ENCODE results near the gene ST8SIA6. TPM values are rescaled to one million over a fixed set of nuclear protein-coding genes. Genes with fewer than 3 reads are reported as not detected.

The ST8SIA6 gene
- total RNA-seq, 1 experiment from 2014 or later: 1.3 TPM

DNA sequence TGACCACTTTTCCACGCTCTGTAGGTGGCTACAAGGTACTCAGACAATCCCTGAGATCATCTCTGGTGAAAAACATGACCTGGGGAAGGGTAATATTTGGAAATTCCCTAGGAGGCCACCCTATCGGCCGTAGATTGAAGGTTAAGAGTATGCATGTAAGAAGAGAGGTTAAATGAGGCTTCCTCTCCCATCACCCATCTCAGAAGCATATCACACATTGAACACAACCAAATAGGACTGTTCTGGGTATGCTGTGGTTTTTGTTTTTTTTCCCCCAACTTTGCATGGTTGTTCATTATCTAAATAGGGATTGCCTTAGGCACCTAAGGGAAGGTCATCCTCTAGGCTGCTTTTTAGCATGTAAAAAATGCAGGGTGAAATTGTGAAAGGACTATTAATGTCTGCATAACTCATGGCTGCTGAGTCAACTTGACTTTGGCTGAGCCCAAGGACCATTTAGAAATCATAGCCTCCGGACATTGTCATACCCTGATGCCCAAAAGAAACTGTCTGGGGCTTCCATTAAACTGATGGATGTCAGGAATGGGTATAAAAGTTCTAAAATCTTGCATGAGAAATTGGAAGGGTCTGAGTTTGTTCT, 24.7 kb upstream of the ST8SIA6 start:
- no peak overlapping the region for H3K27ac ChIP-seq (ENCODE audit: low read depth, low read length)
- no peak overlapping the region for H2AFZ ChIP-seq (ENCODE audit: low read depth, low read length, poor library complexity, severe bottlenecking)
- ATAC-seq: no peak
- DNase-seq (ENCODE audit: low read depth, low spot score): no peak
- ChIA-PET CTCF (no interaction called here), RAD21 (ENCODE audit: low non-redundant PET in 1 of 2, low total read pairs in 2 of 2, uncharacterized antibody in 2 of 2, unreplicated experiment in 2 of 2) (no interaction called here), POLR2A (no interaction called here)
- no peaks in the 10 kb centered on the region for H3K36me3 ChIP-seq (ENCODE audit: control insufficient read depth in 1 of 2, insufficient read depth in 2 of 2, low read length in 2 of 2)
- H3K4me3 ChIP-seq (replicated peaks in 1 of 2; ENCODE audit: low read depth in 1 of 2, low read length in 2 of 2): no peak overlapping the region
- H3K27me3 ChIP-seq (ENCODE audit: insufficient read depth, low read length): no peaks in the 10 kb centered on the region
- H3K9me3 ChIP-seq (ENCODE audit: control insufficient read depth in 1 of 2, insufficient read depth in 1 of 2, low read depth in 1 of 2, low read length in 2 of 2): no peaks in the 10 kb centered on the region; a peak in 1 of 4 replicates
- no TSS peak for BruUV-seq (replicated peaks)
- peaks cover 0 to 7% of the 10 kb centered on the region in 2 experiments; a peak in 2 of 4 replicates for H3K4me1 ChIP-seq (ENCODE audit: control insufficient read depth in 1 of 2, insufficient read depth in 2 of 2, low read length in 2 of 2)
- no peaks in the 10 kb centered on the region for H3K79me2 ChIP-seq (ENCODE audit: insufficient read depth, low read length)
- no peak for TF ChIP-seq SIN3A (IDR thresholded peaks at IDR 0.05; ENCODE audit: low read depth)
- H3K9ac ChIP-seq (ENCODE audit: low read length): no peak overlapping the region
- no peak overlapping the region for H3K4me2 ChIP-seq (ENCODE audit: low read length)
- H3K9me2 ChIP-seq (ENCODE audit: insufficient read depth): no peaks in the 10 kb centered on the region
- intact Hi-C loops (cut with micrococcal nuclease): no loop called here
- H4K20me1 ChIP-seq (ENCODE audit: insufficient read depth): no peaks in the 10 kb centered on the region

DNA sequence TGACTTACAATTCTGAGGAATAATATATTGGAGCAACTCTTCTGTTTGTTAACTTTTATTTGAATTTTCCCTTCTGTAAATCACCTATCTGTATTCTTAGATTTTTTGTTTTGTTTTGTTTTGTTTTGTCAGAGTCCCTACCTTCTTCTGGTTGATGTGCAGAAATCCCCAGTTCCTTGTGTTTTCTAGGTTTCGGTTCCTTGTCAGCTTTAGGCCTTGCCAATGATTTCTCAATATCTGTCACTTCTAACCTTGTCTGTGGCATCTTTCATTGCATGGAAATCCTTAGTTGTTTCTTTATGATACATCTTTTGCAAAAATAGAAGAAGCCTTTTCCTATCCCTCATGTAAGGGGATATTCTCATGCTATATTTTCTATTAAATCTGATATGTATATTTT, 21.7 kb upstream of the ST8SIA6 start:
- ChIA-PET CTCF (no interaction called here), RAD21 (ENCODE audit: low non-redundant PET in 1 of 2, low total read pairs in 2 of 2, uncharacterized antibody in 2 of 2, unreplicated experiment in 2 of 2) (no interaction called here)
- intact Hi-C loops (cut with micrococcal nuclease): no loop called here

More for the DNA sequence above, 21.7 kb upstream of the ST8SIA6 start:
- Histone ChIP-seq H3K27ac (ENCODE audit: low read depth, low read length) (no peak overlapping the region), H3K9me3 (ENCODE audit: control insufficient read depth in 1 of 2, insufficient read depth in 1 of 2, low read depth in 1 of 2, low read length in 2 of 2) (no peaks in the 10 kb centered on the region), H3K4me2 (ENCODE audit: low read length) (no peak overlapping the region), H3K4me1 (ENCODE audit: control insufficient read depth in 1 of 2, insufficient read depth in 2 of 2, low read length in 2 of 2) (peaks cover 0 to 7% of the 10 kb centered on the region in 2 experiments; a peak in 2 of 4 replicates), H3K79me2 (ENCODE audit: insufficient read depth, low read length) (no peaks in the 10 kb centered on the region), H3K27me3 (ENCODE audit: insufficient read depth, low read length) (no peaks in the 10 kb centered on the region), H3K9ac (ENCODE audit: low read length) (no peak overlapping the region), H4K20me1 (ENCODE audit: insufficient read depth) (no peaks in the 10 kb centered on the region), H3K4me3 (replicated peaks in 1 of 2; ENCODE audit: low read depth in 1 of 2, low read length in 2 of 2) (no peak overlapping the region), H2AFZ (ENCODE audit: low read depth, low read length, poor library complexity, severe bottlenecking) (peak overlapping the region; percentile 4), H3K36me3 (ENCODE audit: control insufficient read depth in 1 of 2, insufficient read depth in 2 of 2, low read length in 2 of 2) (no peaks in the 10 kb centered on the region), H3K9me2 (ENCODE audit: insufficient read depth) (no peaks in the 10 kb centered on the region)
- DNase-seq (ENCODE audit: low read depth, low spot score) (no peak), ATAC-seq (no peak)
- POLR2A ChIA-PET: no interaction called here
- TF ChIP-seq EZH2phosphoT487 (IDR thresholded peaks at IDR 0.05; ENCODE audit: borderline replicate concordance) (no peak), FOSL1 (IDR thresholded peaks at IDR 0.05; ENCODE audit: low read depth) (no peak), SRF (IDR thresholded peaks at IDR 0.05; ENCODE audit: low read depth) (no peak), YY1 (IDR thresholded peaks at IDR 0.05; ENCODE audit: extremely low read depth, insufficient replicate concordance, low read depth, low read length) (no peak), POLR2A (IDR thresholded peaks at IDR 0.05; ENCODE audit: borderline replicate concordance, extremely low read depth, insufficient read depth, insufficient read length) (no peak), SIN3A (IDR thresholded peaks at IDR 0.05; ENCODE audit: low read depth) (no peak), EGR1 (IDR thresholded peaks at IDR 0.05; ENCODE audit: low read depth) (no peak), ELF1 (IDR thresholded peaks at IDR 0.05; ENCODE audit: borderline replicate concordance, low read depth) (no peak), RAD21 (IDR thresholded peaks at IDR 0.05; ENCODE audit: low read depth) (no peak), ZNF274 (IDR thresholded peaks at IDR 0.05; ENCODE audit: low read depth, low read length) (no peak), CEBPB (IDR thresholded peaks at IDR 0.05; ENCODE audit: low read depth) (no peak), POLR2AphosphoS5 (IDR thresholded peaks at IDR 0.05; ENCODE audit: low read depth, low read length) (no peak)
- TF ChIP-seq, protein P1, sequence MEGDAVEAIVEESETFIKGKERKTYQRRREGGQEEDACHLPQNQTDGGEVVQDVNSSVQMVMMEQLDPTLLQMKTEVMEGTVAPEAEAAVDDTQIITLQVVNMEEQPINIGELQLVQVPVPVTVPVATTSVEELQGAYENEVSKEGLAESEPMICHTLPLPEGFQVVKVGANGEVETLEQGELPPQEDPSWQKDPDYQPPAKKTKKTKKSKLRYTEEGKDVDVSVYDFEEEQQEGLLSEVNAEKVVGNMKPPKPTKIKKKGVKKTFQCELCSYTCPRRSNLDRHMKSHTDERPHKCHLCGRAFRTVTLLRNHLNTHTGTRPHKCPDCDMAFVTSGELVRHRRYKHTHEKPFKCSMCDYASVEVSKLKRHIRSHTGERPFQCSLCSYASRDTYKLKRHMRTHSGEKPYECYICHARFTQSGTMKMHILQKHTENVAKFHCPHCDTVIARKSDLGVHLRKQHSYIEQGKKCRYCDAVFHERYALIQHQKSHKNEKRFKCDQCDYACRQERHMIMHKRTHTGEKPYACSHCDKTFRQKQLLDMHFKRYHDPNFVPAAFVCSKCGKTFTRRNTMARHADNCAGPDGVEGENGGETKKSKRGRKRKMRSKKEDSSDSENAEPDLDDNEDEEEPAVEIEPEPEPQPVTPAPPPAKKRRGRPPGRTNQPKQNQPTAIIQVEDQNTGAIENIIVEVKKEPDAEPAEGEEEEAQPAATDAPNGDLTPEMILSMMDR (IDR thresholded peaks at IDR 0.05 in 2 of 3, conservative IDR thresholded peaks at IDR 0.05 in 1 of 3; ENCODE audit: borderline replicate concordance in 1 of 3, insufficient read depth in 1 of 3, low read depth in 2 of 3, low read length in 2 of 3): no peak
- TF ChIP-seq, protein P2, sequence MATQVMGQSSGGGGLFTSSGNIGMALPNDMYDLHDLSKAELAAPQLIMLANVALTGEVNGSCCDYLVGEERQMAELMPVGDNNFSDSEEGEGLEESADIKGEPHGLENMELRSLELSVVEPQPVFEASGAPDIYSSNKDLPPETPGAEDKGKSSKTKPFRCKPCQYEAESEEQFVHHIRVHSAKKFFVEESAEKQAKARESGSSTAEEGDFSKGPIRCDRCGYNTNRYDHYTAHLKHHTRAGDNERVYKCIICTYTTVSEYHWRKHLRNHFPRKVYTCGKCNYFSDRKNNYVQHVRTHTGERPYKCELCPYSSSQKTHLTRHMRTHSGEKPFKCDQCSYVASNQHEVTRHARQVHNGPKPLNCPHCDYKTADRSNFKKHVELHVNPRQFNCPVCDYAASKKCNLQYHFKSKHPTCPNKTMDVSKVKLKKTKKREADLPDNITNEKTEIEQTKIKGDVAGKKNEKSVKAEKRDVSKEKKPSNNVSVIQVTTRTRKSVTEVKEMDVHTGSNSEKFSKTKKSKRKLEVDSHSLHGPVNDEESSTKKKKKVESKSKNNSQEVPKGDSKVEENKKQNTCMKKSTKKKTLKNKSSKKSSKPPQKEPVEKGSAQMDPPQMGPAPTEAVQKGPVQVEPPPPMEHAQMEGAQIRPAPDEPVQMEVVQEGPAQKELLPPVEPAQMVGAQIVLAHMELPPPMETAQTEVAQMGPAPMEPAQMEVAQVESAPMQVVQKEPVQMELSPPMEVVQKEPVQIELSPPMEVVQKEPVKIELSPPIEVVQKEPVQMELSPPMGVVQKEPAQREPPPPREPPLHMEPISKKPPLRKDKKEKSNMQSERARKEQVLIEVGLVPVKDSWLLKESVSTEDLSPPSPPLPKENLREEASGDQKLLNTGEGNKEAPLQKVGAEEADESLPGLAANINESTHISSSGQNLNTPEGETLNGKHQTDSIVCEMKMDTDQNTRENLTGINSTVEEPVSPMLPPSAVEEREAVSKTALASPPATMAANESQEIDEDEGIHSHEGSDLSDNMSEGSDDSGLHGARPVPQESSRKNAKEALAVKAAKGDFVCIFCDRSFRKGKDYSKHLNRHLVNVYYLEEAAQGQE (IDR thresholded peaks at IDR 0.05; ENCODE audit: low read depth): no peak
- TF ChIP-seq, protein P3, sequence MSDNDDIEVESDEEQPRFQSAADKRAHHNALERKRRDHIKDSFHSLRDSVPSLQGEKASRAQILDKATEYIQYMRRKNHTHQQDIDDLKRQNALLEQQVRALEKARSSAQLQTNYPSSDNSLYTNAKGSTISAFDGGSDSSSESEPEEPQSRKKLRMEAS (IDR thresholded peaks at IDR 0.05): no peak
- TF ChIP-seq, protein P4, sequence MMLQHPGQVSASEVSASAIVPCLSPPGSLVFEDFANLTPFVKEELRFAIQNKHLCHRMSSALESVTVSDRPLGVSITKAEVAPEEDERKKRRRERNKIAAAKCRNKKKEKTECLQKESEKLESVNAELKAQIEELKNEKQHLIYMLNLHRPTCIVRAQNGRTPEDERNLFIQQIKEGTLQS (IDR thresholded peaks at IDR 0.05): no peak
- BruUV-seq (replicated peaks): no TSS peak

All from HCT116 (cell line).